RPMI8226 (cell line): Measurements from ENCODE around the gene LENEP.

Experiments
- DNase-seq: peaks from one replicate; pipeline ENCODE4 v3.0.0-alpha.2; 2015

Gene LENEP, protein sequence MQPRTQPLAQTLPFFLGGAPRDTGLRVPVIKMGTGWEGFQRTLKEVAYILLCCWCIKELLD

DNA sequence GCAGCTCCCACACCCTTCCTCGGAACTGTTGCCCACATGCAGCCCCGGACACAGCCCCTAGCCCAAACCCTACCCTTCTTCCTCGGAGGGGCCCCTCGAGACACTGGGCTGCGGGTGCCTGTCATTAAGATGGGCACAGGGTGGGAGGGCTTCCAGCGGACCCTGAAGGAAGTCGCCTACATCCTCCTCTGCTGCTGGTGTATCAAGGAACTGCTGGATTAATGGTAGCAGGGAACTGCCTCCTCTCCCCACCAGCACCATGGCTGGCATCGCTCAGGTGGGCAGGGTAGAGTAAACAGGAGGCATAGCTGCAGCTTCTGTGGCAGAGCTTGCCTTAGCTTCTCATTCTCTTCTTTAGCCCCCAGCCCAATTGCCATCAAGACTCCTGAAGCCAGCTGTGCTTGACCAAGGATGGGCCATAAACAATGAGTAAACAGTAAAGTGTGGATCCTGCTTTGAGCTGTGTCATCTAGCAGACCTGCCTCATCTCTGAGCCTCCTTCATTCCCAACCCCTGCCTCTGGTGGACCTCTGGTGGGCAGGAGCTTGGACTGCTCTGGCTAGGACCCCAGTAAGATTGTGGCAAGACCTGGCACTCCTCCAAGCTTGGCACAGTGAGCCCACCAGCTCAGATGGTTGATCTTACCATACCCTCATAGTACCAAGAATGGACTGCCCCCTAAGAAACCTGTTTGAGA is at the start of gene LENEP:
LENEP (plus strand) TSS at position 15 of the 697 bp plus-strand sequence; CDS start at position 37, 22 bp downstream.
- no peak for DNase-seq

DNA sequence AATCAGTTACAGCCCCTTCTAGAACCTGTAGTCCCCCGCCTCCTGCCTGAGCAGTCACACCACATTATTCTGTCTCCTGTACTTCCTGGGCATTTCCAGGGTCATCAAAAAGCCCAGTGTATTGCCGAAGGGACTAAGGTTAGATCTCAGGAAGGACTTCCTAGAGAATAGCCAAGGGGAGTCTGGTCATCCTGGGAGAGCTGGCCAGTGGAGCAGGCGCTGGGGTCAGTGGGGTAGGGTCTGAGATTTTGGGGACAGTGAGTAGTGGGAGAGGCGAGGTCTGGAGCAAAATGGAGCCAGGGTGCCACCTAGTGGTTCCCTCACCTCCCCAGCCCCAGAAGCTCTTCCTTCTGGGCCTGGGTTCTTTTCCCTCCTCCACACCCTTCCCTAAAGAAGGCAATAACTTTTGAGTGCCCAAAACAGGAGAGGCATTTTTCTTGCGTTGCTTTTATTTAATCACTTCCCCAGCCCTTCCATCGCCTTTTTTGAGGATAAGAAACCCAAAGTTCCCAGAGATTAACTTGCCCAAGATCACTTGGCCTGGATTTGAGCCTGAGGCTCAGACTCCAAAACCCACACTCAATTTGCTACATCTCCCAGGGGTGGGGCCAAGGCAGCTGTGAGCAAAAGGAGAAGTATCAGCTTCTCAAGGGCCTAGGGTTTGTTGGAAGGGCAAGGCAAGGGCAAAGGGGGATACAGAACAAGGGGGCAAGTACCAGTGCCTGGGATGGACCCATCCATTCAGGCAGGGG is 49.6 kb upstream of the LENEP start:
- DNase-seq: peak; percentile 81

DNA sequence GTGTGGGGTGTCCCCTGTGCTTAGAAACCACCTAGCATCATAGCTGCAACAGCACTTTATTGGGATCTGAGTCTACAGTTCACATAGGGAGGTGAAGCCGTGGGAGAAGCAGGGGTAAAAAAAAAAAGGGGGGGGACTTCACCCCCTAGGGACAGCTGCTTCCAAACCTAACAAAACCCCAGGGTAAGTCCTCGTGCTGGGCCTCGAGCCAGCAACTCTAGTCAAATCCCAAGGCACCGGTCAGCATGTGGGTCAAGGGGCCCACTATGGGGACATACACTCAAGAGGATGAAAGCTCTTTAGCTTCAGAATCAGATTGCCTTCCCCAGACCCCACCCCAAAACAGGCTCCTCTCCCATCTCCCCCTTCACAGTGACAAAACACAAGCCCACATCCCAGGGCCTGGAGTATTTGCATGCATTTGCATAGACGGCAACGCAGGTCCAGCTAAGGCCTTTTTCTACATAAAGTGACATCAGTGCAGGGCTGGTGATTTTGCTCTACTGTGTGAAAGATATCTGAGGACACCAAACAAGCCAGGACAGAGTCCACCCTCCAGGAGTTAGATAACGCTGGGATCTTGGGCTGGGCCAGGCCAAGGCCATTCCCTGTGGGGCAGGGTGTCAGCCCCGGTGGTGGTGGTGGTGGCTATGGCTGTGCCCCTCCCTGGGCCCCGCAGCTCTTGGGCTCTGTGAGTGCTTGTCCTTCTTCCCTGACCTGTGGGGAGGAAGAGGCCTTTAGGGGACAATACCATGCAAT is 48.8 kb upstream of the LENEP start:
- peak; percentile 37 for DNase-seq

DNA sequence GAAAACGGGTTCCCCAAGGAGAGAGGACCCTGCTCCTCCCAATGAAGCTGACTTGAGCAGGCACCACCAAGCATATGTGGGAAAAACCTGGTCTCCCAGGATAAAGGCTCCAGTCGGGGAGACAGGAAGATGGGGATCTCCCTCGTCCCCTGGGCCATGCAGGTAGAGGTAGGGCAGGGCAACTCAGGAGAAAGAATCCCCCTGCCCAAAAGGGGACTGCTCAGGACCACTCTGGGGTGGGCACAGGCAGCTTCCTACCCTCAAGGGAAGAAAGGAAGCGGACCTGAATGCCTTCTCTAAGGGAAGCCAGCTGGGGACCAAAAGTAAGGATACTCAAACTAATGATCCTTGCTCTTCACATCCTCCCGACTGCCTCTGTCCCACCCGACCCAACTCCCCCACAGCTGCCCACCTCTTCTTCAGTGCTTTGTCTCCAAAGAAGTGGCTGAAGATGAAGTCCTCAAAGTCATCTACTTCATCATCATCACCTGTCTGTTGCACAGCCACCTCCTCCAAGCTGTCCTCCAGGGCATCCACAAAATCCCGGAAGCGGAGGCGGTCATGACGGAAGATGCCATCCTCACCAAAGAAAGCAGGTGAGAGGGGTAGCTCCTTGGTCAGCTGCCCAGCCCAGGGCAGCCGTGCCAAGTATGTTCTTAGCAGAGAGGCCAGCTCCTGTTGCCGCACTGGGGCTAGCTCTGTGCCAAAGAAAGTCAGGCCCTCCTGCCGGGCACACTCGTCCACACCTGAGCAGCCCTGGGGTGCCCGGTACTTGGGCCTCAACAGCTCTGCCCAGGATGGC is 48.0 kb upstream of the LENEP start:
- DNase-seq: no peak

DNA sequence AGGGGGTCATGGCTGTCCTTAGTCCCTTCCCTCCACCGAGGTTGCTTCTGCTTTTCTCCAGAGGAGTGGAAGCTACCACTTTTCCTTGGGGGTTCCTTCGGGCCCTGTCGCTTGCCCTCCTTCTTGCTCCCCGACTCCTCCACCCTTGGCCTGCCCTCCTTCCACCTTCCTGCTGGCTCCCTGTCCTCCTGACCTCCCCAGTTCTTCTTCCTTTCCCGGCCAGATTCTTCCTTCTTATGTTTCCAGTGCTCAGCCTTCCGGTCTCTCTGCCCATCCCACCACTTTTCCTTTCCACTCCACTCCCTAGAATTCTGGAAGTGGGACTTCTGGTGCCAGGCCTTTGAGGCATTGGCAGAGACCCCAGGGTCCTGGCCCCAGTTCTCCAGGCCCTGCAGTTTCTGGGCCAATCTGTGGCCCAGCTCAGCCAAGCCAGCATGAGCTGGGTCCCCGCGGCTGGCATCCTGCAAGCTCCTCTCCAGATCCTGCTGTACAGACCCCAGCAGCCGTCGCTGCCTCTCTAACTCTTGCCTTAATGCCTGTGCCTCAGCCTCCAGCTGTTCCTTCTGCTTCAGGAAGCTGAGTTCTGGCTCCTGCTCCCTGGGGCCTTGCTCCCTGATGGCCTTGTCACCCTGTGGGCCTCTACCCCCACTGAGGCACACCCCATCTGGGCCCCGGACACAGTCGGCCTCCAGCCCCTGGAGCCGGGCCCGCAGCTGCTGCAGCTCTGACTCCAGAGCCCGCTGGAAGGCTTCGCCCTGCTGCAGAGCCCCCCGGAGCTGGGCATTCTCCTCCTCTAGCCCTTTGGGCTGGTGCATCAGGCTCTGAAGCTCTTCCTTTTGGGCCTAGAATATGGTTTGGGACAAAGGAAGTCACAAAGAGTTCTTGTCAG is 47.2 kb upstream of the LENEP start:
- no peak for DNase-seq

DNA sequence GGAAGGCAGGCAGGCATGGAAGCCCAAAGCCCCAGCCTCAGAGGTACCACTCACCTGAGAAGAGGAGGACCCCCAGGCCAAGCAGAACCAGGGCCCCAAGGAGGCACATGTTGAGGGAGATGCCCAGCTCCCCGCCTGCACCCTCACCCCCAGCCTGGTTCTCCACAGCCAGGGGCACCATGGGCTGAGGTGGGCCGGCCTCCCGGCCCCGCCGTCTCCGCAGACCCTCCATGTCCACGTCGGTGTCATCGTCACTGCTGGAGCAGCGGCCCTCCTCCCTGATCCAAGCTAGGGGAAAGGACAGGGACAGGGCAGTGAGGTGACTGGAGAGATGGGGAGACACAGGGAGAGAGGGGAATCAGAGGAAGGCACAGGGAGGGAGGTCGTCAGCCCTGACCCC is 45.3 kb upstream of the LENEP start:
- DNase-seq: no peak

DNA sequence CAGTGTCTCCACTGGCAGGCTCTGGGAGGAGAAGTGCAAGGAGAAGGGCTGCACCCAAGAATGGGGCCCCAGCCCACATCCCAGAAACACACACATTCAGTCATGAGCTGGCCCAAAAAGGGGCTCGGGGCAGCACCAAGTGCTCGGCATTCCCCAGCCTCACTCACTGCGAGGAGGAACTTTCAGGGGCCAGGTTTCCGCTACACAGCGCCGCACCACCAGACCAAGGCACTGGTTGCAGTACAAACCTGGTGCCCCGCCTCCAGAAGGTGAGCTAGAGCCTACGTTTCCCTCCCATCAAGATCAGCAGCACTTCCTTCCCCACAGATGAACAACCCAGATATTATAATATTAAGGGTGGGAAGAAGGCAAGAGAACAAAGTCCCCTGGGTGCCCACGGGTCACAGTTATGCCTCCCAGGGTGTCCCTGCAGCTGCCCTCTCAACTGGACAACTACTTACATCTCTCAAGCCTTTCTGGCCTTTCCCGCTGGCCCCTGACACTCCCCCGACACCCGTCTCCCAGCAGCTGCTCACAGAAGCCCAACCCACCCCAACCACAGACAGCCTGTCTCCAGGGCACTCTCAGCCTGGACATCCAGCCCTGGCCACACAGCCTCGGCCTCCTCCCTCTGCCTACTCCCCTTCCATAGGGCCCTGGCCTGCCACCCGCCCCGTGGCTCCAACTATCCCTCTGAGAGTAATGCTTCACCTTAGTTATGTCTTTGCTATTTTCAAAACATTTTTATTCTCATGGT is 41.3 kb upstream of the LENEP start:
- no peak for DNase-seq

DNA sequence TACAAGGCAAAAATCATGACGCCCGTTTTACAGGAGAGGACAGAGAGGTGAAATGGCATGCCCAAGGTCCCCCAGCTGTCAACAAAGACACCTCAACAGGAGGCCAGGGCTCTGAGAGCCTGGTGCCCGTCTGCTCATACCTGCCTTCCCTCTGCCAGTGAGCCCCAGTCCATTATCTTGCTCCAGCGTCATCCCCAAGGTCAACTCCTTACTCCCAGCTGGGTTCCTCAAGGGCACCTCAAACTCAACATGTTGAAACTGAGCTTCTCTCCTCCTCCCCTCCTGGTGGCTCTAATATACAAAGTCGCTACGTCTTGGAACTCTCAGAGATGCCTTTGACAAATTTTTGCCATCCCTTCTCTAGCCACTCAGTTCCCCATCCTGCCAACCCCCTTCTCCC is 40.7 kb upstream of the LENEP start:
- DNase-seq: no peak

DNA sequence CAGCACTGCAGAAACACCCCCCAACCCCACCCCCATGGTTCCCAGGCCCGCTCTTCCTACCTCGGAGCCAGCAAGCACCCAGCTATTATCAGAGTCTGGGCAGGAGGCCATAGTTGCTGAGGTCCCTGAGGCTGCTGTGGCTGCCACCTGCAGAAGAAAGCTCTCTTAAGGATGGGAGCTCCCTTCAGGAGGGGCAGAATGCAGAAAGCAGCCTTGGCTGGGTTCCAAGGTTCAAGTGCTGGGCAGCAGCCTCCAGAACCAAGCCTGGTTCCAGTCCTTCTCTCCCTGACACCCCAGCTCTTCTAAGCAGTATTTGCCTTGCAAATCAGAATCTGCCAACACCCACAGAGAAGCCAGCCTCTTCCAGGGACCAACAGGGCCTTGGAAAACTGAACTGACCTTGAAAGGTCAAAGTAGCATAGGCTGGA is 39.8 kb upstream of the LENEP start:
- DNase-seq: peak; percentile 83

DNA sequence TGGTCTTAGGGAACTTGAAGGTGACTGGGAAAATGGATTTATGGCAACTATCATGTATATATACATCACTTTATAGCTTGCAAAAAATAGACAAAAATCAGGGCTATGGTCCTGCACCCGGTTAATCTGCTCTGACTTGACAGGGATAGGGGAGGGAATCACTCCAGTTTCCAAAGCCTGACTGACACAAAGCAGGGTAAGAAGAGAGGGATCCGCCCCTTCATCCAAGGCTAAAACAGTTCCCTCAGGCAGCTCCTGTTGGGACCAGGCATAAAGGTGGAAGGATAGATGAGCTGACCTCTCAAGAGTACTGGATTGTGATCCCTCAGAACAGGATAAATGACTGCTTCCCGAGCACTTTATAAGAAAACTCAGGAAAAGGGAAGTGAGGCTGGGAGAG is 38.8 kb upstream of the LENEP start:
- no peak for DNase-seq

DNA sequence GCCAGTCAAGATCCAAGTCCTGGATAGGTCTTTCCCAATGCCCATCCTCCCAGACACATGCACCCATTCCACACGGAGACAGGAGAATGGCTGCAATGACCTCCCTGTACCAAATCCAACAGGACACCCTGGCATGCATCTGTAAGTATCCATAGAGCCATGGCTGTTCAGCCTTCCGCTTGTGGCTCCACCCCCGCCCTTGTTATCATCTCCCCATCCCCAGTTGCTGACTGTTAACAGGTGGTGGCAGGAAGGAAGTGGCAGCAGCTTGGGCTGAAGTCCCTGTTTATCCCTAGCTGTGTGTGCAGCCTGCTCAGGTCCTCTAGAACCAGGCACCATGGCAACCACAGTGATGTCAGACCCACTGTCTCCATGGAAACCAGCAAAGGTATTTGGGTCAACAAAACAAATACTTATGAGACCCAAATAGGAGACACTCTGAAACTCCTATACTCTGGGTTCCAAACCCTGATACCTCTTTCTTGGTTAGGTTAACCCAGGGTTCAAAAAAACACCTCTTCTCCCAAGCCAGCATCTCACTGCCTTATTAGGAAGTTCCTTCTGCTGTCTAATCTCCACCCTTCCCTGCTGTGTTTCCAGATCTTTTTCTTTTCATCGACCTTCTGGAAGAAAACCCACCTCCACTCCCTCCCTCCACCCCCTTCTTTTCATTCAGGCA is 38.2 kb upstream of the LENEP start:
- peak; percentile 94 for DNase-seq

DNA sequence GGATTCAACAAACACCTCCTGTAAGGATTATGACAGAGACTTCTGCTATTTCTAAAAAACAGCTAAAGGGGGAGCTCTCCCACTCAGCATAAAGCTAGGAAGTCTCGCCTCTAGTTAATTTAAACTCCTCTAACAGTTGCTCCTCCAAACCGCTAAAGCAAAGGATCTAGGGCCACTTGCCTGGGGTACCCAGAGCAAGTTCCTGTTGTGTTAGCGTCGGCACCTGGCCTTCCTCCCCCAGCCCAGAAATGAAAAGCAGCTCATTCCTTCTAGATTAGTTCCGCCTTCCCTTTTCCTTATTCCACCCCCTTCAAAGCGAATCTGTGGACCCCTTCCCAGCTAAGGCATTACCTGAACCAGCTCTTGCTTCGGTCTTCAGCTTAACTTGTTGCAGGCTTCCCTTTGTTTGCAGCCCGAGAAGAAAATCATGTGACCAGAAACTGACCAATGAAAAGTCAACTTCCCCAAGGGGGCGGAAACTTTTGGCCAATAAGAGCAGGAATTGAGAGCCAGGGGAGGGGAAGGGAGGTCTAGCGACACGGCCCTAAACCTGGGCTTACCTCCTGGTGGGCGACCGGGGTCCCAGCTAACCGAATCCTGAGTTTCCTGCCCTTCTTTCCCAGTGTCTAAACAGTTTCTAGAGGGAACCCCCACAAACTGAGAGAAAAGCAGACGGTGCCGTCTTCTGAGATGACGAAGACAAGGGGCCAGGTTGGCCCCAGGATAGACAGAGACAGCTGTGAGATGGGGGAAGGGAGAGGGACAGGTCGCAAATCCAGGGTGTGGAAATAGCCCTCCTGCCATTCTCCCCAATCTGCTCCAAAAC is 37.5 kb upstream of the LENEP start, which contains the start of gene PBXIP1:
PBXIP1 (minus strand) TSS at position 382 of the 826 bp plus-strand sequence. CDS start 2,378 bp downstream, outside the sequence.
- peak; percentile 93 for DNase-seq

DNA sequence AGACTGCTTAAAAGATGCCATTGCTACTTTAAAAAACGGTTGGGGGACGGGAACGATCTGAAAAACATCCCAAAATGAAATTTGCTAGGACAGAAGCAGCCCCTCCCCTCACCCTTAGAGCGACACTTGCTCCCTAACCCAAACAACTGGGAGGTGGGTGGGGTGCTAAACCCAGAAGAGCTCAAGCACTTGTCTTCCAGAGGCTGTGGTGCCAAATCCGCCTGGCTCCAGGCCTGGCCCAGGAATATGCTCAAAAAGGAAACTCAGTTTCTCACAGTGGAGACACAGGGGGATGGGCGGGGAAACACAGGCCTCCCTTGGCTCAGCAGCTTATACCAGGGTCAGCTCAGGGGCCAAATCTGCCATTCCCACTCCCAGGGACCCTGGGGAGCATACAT is 36.8 kb upstream of the LENEP start:
- no peak for DNase-seq

DNA sequence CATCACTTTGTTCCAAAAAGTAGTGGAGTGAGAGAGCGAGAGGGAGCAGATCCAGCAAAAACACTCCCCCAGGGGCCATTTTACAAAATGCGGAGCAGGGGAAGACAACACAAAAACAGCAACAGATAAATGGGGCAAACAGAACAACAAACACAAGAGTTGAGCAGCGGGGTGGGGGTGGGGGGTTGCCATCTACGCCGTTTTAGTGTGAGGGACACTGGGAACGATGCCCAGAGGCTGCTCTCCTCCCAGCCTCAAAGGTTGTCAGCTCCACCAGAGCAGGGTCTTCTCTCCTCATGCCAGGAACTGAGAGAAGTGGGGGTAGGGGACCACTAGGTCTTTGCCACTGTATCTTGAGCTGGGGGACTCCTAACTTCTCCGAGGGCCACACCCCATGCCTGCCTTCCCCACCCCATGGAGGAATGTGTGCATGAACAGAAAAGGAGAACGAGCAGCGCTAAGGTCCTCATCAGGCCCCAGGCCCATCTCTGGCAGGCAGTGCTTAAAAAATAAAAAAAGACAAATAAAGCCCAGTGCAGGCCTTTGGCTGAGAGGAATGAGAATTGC is 36.2 kb upstream of the LENEP start:
- no peak for DNase-seq

DNA sequence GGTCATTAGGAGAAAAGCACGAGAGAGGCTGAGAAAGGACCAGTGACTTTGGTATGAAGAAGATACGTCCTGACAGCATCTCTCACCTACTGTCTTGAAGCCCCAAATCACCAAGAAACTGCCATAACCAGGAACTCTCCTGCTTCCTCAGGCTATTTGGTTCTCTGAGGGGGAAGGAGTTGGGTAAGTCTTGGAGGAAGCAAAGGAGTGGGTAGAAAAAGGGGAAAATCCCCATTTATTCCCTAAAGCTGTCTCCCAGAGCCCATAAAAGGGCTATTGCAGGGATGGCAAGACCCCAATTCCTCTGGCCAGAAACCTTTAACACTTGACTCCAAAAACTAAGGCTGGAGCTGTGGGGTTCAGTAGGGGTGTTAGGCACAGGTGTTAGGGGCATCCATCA is 35.4 kb upstream of the LENEP start:
- DNase-seq: no peak

DNA sequence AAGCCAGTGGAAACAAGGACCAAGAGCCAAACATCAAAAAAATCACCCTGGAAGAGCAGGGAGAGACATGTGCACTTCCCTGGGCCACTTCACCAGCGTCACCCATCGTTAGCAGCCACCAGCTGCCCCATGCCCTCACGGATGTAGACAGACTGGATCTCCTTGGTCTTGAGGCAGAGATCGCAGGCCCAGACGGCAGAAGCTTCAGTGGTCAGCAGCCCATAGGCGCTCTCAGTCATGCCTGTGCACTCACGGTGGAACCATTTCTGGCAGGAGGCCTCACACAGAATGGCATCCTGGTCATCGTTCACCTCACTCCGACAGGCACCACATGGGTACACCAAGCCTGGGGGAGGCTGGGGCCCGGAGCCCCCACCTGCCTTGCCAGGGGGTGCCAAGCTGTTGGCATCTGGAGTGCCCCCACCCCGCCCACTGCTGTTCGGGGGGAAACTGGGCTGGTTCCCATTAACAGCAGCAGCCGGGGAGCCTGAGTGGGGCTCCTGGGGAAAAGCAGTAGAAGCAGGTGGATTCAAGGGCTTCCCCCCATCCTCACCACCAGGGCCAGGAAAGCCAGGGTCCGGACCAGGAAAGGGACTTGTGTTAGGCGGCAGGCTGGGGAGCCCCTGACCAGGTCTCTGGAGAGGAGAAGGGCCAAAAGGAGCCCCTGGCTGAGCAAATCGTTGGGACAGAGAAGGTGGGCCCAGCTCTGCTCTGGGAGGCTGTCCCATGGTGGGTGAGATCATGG is 34.5 kb upstream of the LENEP start:
- DNase-seq: no peak

DNA sequence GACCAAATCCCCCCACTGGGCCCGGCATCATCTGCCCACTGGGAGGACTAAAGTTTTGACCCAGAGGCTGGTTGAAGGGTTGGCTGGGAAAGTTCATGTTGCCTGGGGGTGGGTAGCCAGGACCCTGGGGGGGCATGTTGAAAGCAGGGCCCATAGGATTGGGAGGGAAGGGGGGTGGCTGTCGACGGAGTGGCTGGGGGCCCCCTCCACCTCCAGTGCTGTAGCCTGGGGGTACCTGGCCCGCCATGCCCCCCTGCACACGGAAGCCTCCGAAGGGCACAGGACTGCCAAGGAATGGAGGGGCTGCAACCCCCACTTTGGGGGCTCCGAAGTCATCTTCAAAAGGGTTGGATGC is 34.0 kb upstream of the LENEP start:
- DNase-seq: no peak

DNA sequence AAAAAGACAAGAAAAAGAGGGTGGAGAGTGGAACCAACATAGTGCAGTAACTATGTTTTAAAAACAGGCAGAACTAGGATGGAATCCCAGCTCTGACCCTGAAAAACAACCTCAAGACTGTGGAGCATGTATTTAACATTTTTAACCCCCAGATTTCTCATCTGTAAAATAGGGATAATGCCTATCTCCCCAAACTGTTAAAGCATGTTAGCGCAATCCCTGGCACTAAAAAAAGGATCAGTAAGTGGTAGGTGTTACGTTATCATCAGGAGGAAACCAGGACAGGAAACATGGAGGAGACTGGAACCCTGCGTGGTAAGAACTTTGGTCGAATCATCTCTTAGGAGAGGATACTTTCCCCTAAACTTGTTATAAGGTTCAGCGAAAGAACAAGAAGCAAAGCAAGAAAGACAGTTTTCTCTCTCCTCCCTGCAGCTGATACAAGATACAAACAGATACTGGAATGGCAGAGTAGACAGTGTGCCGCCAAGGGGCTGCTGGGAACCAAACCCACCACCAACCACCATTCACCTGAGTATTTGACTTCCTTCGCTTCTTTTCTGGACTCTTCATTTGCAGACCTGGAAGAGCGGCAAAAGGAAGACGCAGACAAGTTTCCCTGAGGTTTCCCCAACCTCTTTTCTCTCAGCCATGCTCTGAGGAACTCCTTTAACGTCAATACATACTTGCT is 32.8 kb upstream of the LENEP start:
- DNase-seq: peak; percentile 26
